Left lung (tissue), 10 donors: ENCODE data around the gene DRC3. TPM values are rescaled to one million over a fixed set of nuclear protein-coding genes. Genes with fewer than 3 reads are reported as not detected.

Experiments
- ATAC-seq: fragments of 200-7000 bp; cut with Tn5 transposase; one replicate; pipeline ENCODE4 v1.9.1; 2020; ENCODE audit warnings: moderate library complexity
- DNase-seq, 4 donors: peaks; one replicate each; pipeline ENCODE4 v3.0.0-alpha.2; 2013 to 2020
- H3K27ac ChIP-seq, 2 donors: fragments of 200-600 bp; sonication (generic) in 1 of 2; one replicate each; pipeline versions ENCODE4 v1.5.0 to v1.8.0; 2020 to 2021
- H3K27me3 ChIP-seq, 2 donors: fragments of 200-600 bp; sonication (generic) in 1 of 2; one replicate each; pipeline versions ENCODE4 v1.5.0 to v1.8.0; 2020 to 2021
- H3K36me3 ChIP-seq, 2 donors: fragments of 200-600 bp; sonication (generic) in 1 of 2; one replicate each; pipeline versions ENCODE4 v1.5.0 to v1.8.0; 2020 to 2021
- H3K4me1 ChIP-seq, 2 donors: fragments of 200-600 bp; one replicate each; pipeline ENCODE4 v1.8.0; 2021
- H3K4me3 ChIP-seq, 2 donors: fragments of 200-600 bp; sonication (generic) in 1 of 2; one replicate each; pipeline versions ENCODE4 v1.5.0 to v1.8.0; 2020 to 2021; ENCODE audit warnings: mild to moderate bottlenecking in 1 of 2
- H3K9me3 ChIP-seq, 2 donors: fragments of 200-600 bp; sonication (generic) in 1 of 2; one replicate each; pipeline versions ENCODE4 v1.5.0 to v1.8.0; 2020 to 2021
- intact Hi-C, 2 donors: fragments of 100-400 bp; cut with DNase I; formaldehyde crosslinking; loops; one replicate each; pipeline versions ENCODE4 v1.11.2 to v1.14.2; 2022
- polyA plus RNA-seq, 6 donors: library from polyadenylated mRNA; unstranded; fragments of 120-200 nt; gene quantifications; one replicate each; pipeline ENCODE4 v1.2.1, GENCODE V29; 2013; ENCODE audit not compliant: insufficient read length in 6 of 6
- total RNA-seq, 2 donors: library from RNA; stranded (reverse); fragmentation: NEBNext Ultra II Directional; extraction: Animal tissue kit (Norgen Biotek cat#: 25700); gene quantifications; one replicate each; pipeline ENCODE4 v1.2.1, GENCODE V29; 2021
- TF ChIP-seq, protein P1 (sequence below), 2 donors: fragments of 200-600 bp; sonication (generic) in 1 of 2; IDR thresholded peaks; one replicate each; pipeline versions ENCODE4 v1.5.0 to v1.8.0; 2021; ENCODE audit warnings: antibody characterized with exemption in 2 of 2
- donor health status: DM: no; HTN: yes; CAD: no.
- donor health status: DM: no; HTN: no; CAD: no.

The DRC3 gene
- total and polyA plus RNA-seq, 8 donors = 3.6 to 22.8 (median 16.4) TPM

DNA sequence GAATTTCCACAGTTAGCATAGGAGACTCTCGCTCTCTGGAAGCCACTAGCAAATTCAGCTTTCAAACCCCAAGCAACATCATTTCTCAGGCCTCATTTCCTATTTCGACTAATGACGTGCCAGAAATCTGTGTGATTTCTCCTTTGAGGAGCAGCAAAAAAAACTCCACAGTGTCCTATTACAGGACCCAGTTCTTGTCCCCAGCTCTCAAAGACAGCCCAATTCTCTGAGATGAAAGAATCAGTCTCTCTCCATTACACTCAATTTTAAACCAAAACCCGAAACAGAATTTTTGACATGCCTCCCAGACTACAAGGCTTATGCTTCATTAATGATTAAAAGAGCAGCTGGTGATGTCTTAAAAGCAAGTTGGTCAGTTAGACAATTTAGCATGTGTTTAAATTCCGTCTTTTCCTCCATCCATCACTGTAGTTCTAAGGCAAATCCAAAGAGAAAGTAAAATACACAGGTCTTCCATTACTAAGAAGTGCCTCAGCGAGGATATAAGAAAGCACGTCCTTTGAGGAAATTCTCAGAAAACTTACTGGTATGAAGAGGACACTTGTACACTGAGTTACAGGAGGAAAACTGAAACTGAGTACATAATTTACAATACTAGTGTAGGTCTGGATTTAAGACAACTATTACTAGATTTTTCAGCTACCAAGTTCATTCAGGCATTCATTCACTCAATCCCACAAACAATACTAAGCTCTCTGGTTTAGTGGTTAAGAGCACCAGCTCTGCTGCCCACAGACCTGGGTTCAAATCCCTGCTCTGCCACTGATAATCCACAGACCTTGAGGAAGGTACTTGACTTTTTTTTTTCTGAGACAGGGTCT lies 12.9 kb upstream of the DRC3 start:
- H3K9me3 ChIP-seq = no peaks in the 10 kb centered on the region
- peaks cover 0 to 6% of the 10 kb centered on the region in 2 donors for H3K36me3 ChIP-seq
- H3K4me3 ChIP-seq = peak overlapping the region in 1 of 2 donors; percentile 0
- peak overlapping the region; percentile 75 to 82 for H3K27ac ChIP-seq
- TF ChIP-seq, protein P1, sequence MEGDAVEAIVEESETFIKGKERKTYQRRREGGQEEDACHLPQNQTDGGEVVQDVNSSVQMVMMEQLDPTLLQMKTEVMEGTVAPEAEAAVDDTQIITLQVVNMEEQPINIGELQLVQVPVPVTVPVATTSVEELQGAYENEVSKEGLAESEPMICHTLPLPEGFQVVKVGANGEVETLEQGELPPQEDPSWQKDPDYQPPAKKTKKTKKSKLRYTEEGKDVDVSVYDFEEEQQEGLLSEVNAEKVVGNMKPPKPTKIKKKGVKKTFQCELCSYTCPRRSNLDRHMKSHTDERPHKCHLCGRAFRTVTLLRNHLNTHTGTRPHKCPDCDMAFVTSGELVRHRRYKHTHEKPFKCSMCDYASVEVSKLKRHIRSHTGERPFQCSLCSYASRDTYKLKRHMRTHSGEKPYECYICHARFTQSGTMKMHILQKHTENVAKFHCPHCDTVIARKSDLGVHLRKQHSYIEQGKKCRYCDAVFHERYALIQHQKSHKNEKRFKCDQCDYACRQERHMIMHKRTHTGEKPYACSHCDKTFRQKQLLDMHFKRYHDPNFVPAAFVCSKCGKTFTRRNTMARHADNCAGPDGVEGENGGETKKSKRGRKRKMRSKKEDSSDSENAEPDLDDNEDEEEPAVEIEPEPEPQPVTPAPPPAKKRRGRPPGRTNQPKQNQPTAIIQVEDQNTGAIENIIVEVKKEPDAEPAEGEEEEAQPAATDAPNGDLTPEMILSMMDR (IDR thresholded peaks at IDR 0.05) = no peak
- intact Hi-C loops = no loop called here
- peak in 2 of 4 donors; percentile 62 to 63 for DNase-seq
- ATAC-seq = peak; percentile 70
- H3K4me1 ChIP-seq = peaks cover 24 to 44% of the 10 kb centered on the region in 2 donors
- no peaks in the 10 kb centered on the region for H3K27me3 ChIP-seq

DNA sequence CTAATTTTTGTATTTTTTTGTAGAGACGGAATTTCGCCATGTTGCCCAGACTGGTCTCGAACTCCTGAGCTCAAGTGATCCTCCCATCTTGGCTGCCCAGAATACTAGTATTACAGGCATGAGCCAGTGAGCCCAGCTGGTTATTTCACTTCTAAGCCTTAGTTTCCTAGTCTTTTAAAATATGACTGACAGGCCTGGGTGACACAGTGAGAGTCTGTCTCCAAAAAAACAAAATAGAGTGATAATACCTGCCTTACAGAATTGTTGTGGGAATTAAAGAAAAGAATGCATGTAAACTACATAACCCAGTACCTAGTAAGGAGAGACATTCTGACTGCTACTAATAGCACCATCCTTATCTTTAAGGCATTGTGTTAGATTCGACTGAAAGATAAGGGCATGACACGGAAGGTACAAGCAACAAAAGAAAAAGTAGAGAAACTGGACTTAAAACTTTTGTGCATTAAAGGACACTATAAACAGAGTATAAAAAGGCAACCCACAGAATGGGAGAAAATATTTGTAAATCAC lies 12.1 kb upstream of the DRC3 start:
- Histone ChIP-seq H3K9me3 (no peaks in the 10 kb centered on the region), H3K36me3 (peaks cover 0 to 2% of the 10 kb centered on the region in 2 donors), H3K27me3 (no peaks in the 10 kb centered on the region), H3K4me3 (no peak overlapping the region), H3K27ac (peak overlapping the region; percentile 75 to 82), H3K4me1 (peaks cover 24 to 46% of the 10 kb centered on the region in 2 donors)
- ATAC-seq (no peak), DNase-seq (no peak)
- intact Hi-C loops = no loop called here
- TF ChIP-seq, protein P1 (IDR thresholded peaks at IDR 0.05) = no peak

DNA sequence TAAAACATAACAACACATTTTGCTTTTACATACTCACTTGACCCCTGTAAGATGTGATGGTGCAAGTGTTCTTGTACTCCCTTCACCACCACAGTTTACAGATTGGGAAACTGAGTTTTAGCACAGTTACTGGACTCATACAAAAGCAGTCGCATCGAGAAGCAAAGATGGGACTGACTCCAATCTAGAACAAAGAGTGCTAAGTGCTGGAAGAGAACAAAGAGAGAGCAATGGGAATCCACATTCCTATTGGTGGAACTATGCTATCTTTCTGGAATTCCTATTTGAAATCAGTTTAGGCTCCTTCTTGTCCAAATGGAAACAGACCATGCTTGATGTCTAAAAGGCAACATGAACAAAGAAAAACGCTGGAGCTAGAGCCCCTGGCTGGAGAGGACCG lies 9.6 kb upstream of the DRC3 start:
- DNase-seq (no peak), ATAC-seq (no peak)
- Histone ChIP-seq H3K27me3 (no peaks in the 10 kb centered on the region), H3K4me3 (no peak overlapping the region), H3K27ac (no peak overlapping the region), H3K4me1 (peaks cover 18 to 48% of the 10 kb centered on the region in 2 donors), H3K9me3 (no peaks in the 10 kb centered on the region), H3K36me3 (no peaks in the 10 kb centered on the region)
- TF ChIP-seq, protein P1 (IDR thresholded peaks at IDR 0.05) = no peak
- intact Hi-C loops = no loop called here

DNA sequence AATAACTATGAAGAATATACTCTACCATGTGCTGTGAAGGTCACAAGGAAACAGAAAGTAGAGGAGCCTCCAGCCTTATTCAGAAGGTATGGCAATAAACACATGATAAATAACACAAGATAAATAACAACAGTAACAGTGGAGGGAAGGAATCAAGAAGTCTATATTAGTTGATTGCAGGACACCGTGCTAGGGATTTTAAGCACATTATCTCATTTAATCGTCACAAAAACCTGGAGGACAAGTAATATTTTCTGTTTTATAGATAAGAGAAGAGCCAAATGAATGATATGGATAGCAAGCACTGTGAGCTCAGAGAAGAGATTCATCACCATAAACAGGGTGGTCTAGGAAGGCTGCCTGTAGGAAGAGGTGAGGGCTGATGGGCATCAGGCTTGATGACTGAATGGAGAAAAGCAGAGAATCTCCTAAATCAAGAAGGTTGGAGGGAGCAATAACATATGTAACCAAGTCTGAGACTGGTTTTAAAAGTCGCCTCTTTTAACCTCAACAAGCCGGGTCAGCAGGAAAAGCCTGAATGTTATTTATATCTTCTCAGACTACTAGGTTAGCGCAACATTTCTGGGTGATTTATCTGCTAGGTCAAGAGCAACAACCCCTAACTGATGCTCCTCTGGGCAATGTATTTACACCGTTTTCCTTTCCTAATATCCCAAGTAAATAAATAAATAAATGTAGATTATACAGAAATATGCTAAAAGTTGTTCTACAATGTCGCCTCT lies 8.8 kb upstream of the DRC3 start:
- H3K27me3 ChIP-seq = no peaks in the 10 kb centered on the region
- H3K4me3 ChIP-seq = no peak overlapping the region
- intact Hi-C loops = no loop called here
- H3K27ac ChIP-seq = no peak overlapping the region
- ATAC-seq (no peak), DNase-seq (no peak)
- H3K36me3 ChIP-seq = no peaks in the 10 kb centered on the region
- no peaks in the 10 kb centered on the region for H3K9me3 ChIP-seq
- peaks cover 11 to 40% of the 10 kb centered on the region in 2 donors for H3K4me1 ChIP-seq
- TF ChIP-seq, protein P1 (IDR thresholded peaks at IDR 0.05) = no peak

DNA sequence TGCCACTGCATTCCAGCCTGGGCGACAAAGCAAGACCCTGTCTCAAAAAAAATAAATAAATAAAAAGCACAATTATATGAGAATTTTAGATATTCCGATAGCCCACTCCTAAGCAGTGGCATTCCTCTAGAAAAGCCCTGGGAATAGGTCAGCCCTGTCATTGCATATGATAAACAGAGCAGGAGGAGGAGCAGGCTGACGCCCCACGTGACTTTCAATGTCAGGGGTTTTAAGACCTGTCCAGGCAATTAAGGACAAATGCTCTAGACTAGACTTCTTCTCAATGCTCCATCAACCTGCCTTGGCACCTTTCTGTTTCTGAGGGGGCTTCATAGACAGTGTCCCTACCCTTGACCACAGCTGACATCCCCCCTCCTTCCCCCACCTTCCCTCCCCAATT lies 8.0 kb upstream of the DRC3 start:
- H3K27me3 ChIP-seq = no peaks in the 10 kb centered on the region
- peaks cover 3 to 32% of the 10 kb centered on the region in 2 donors for H3K4me1 ChIP-seq
- ATAC-seq (no peak), DNase-seq (no peak)
- TF ChIP-seq, protein P1 (IDR thresholded peaks at IDR 0.05) = no peak
- no peaks in the 10 kb centered on the region for H3K36me3 ChIP-seq
- H3K27ac ChIP-seq = no peak overlapping the region
- no peak overlapping the region for H3K4me3 ChIP-seq
- intact Hi-C loops = no loop called here
- H3K9me3 ChIP-seq = no peaks in the 10 kb centered on the region
